SK-N-MC (cell line): Measurements from ENCODE around the gene NTPCR.

Source experiments
- EZH2 ChIP-seq: fragments of 200-600 bp; sonication (generic); IDR thresholded peaks from one replicate; pipeline ENCODE4 v1.6.1; 2017; ENCODE audit warnings: antibody characterized with exemption
- FOXP2 ChIP-seq: optimal IDR thresholded peaks from 2 replicates; pipeline ENCODE3; 2011; ENCODE audit warnings: mild to moderate bottlenecking, moderate library complexity; ENCODE audit not compliant: insufficient read depth; ENCODE audit errors: extremely low read length, control extremely low read depth
- POLR2AphosphoS5 ChIP-seq: IDR thresholded peaks from 2 replicates; pipeline ENCODE4 v1.6.1; 2012; ENCODE audit warnings: mild to moderate bottlenecking, low read depth, low read length, borderline replicate concordance

GRCh38 chr1:232966663-232967062, 16.3 kb downstream of the NTPCR start:
- TF ChIP-seq EZH2 (no peak), POLR2AphosphoS5 (no peak), FOXP2 (no peak)
